Rectal smooth muscle tissue (tissue), 1 donor: ENCODE data around the gene PODXL.

Experiments used
- H3K27ac ChIP-seq: one replicate; pipeline ENCODE4 v1.7.0; 2013; ENCODE audit warnings: low read depth, low read length, inconsistent platforms
- H3K27me3 ChIP-seq: one replicate; pipeline ENCODE4 v1.7.0; 2013; ENCODE audit warnings: low read length; ENCODE audit not compliant: control insufficient read depth, insufficient read depth
- H3K36me3 ChIP-seq: one replicate; pipeline ENCODE4 v1.7.0; 2013; ENCODE audit warnings: low read length; ENCODE audit not compliant: control insufficient read depth, insufficient read depth
- H3K4me1 ChIP-seq: one replicate; pipeline ENCODE4 v1.7.0; 2013; ENCODE audit warnings: low read length; ENCODE audit not compliant: control insufficient read depth, insufficient read depth
- H3K4me3 ChIP-seq: one replicate; pipeline ENCODE4 v1.7.0; 2013; ENCODE audit warnings: low read length
- H3K9ac ChIP-seq: one replicate; pipeline ENCODE4 v1.7.0; 2013; ENCODE audit warnings: low read length

Gene PODXL

DNA sequence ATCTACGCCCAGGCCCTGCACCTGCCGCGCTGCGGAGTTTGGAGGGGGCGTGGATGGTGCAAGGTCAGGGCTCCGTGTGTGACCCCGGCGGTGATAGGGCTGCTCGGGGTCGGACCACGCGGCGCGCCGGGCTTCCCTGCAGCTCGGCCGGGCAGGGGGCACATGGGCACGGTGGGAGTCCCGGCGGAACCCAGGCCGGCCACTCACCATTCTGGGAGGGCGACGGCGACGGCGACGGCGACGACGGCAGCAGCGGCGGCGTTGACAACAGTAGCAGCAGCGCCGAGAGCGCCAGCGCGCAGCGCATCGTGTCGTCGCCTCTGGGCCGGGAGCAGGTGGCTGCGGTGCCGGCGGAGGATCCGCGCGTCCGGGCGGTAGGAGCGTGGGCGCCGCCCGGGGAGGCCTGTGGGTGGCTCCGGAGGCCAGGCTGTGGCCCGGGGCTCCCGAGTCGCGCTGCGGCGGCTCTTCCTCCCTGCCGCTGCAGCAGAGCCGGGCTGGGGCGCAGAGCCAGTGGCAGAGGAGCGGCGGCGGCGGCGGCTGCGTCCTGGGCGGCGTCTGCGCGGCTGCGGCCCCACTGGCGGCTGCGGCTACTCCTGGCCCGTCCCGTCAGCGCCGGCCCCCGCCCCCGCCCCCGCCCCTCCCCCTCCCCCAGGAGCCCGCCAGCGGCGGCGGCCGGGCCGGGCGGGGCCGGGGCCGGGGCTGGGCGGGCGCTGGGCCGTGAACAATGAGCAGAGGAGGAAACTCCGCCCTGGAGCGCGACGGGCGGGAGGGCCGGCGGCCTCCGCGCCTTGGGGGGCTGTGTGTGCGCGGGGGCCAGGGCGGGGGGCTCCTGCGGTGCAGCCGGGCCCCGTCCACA, at the start of gene PODXL:
PODXL (minus strand) TSS at position 576 of the 856 bp plus-strand sequence; CDS start at position 307, 269 bp downstream.
- Histone ChIP-seq H3K27ac (peak within 1 kb of the TSS; percentile 40), H3K27me3 (peaks cover 6% of the 10 kb centered on the region), H3K4me3 (peak within 1 kb of the TSS; percentile 65), H3K4me1 (peaks cover 9% of the 10 kb centered on the region), H3K36me3 (no peaks in the 10 kb centered on the region), H3K9ac (no peak within 1 kb of the TSS)

DNA sequence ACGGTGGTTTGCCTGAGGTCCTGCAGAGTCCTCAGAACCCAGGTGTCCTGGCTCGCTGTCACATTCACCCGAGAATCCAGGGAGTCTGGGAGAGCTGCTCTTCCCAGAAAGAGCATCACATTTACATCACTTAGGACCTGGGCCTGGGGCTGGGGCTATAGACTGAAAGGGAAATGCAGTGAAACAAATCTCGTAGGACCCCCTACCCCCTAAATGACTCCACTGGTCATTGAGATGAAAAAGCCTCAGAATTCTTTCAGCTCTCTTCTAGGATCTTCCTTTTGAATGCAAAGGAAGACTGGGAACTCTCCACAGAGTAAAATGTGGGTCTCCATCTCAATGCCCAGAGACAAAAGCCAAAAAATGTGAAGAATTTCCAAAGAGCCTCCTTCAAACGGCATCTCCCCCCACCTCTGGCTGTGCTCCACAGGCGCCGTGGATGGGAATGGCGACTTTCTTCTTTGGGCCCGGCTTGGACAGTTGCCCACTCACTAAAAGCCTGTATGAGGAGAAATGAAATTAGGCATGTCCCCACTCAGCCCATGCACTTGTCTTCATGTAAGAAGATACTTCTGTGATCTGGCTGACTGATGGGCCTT, 49.0 kb upstream of the PODXL start:
- Histone ChIP-seq H3K4me3 (no peak overlapping the region), H3K36me3 (no peaks in the 10 kb centered on the region), H3K27me3 (no peaks in the 10 kb centered on the region), H3K4me1 (no peaks in the 10 kb centered on the region), H3K9ac (no peak overlapping the region), H3K27ac (no peak overlapping the region)

DNA sequence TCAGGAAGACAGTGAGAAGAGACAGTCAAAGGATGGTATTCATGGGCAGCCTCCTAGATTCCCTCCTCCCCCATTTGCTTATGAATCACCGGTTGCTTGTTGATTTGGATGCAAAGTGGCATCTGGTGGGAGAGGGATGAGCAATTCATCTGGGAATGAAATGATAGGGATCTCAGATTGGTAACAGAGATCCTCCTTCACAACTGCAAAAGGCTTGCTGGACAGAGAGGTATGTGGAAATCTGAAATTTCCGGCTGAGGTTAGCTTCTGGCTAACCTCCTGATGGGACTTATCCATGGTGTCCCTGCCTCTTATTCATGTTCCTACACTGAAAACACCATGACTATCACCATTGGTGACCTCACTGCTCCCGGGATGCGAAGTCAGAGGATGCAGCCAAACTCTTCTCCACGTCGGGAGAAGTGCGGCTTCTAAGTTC, 48.4 kb upstream of the PODXL start:
- H3K27me3 ChIP-seq: no peaks in the 10 kb centered on the region
- H3K4me1 ChIP-seq: no peaks in the 10 kb centered on the region
- H3K27ac ChIP-seq: no peak overlapping the region
- no peaks in the 10 kb centered on the region for H3K36me3 ChIP-seq
- no peak overlapping the region for H3K9ac ChIP-seq
- no peak overlapping the region for H3K4me3 ChIP-seq

DNA sequence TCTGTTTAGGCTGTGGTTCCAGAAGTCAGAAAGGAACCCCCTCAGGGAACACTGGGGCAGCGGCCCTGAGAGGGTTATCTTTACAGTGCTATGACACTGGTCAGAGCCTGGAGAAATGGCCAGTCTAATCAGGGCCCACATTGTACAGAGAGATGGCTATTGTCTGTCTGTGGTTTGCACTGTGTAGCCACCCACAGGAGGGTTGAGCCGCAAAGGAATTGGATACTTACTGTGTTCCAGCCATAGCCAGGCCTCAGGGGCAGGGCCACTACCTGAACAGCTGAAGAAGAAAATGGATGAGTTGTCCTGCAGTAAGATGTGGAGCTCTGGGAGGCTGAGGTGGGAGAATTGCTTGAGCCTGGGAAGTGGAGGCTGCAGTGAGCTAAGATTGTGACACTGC, 47.5 kb upstream of the PODXL start:
- H3K4me3 ChIP-seq: no peak overlapping the region
- H3K36me3 ChIP-seq: no peaks in the 10 kb centered on the region
- H3K4me1 ChIP-seq: no peaks in the 10 kb centered on the region
- no peak overlapping the region for H3K9ac ChIP-seq
- H3K27me3 ChIP-seq: no peaks in the 10 kb centered on the region
- H3K27ac ChIP-seq: no peak overlapping the region

DNA sequence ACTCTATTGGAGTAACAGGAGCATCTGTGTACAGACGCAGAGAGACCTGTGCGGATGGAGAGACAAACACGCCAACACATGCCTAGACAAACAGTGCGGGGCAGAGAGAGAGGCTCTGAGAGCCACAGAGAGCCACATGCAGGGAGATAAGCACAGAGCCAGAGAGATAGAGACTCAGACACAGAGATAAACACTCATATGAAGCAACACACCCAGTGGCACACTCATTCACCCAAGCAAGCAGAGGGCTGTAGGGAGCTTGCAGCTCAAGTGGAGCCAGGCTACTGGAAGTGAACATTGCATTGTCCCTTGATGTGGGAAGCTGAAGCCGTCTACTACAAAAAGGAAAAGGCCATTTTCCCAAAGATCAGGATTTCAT, 46.6 kb upstream of the PODXL start:
- no peak overlapping the region for H3K4me3 ChIP-seq
- no peaks in the 10 kb centered on the region for H3K4me1 ChIP-seq
- H3K27ac ChIP-seq: no peak overlapping the region
- H3K9ac ChIP-seq: no peak overlapping the region
- no peaks in the 10 kb centered on the region for H3K27me3 ChIP-seq
- no peaks in the 10 kb centered on the region for H3K36me3 ChIP-seq

DNA sequence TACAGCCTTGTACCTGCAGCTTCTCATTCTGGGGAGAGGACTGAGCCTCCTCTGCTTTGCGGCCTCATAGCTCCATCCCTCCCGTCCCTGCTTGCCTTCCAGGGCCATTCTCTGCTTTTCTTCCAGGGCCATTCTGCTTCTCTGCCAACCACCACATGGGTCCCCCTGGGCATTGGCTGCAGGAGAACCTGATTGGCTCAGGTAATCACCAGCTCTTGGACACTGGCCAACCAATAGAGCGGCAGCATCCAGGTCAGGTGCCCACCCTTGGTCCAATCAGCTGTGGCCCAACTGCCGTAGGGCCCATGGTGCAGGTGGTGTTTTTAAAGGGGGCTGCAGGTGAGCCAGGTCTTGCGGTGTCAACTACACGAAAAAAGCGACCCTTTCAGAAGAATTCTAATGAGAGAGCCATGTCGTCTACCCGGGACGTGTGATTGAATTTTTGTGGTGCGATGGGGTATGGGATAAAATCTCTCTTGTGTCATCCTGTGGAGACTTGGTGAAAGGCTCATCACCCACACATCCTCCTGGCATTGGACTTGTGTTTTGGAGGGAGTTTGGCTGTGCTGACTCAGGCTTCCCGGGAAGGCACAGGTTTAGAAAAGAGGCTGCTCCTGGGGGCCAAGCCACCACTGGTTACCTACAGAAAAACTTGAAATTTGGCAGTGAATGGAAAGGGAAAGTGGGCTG, 46.0 kb upstream of the PODXL start:
- H3K4me1 ChIP-seq: no peaks in the 10 kb centered on the region
- H3K36me3 ChIP-seq: no peaks in the 10 kb centered on the region
- H3K4me3 ChIP-seq: no peak overlapping the region
- H3K9ac ChIP-seq: no peak overlapping the region
- H3K27ac ChIP-seq: no peak overlapping the region
- H3K27me3 ChIP-seq: no peaks in the 10 kb centered on the region

DNA sequence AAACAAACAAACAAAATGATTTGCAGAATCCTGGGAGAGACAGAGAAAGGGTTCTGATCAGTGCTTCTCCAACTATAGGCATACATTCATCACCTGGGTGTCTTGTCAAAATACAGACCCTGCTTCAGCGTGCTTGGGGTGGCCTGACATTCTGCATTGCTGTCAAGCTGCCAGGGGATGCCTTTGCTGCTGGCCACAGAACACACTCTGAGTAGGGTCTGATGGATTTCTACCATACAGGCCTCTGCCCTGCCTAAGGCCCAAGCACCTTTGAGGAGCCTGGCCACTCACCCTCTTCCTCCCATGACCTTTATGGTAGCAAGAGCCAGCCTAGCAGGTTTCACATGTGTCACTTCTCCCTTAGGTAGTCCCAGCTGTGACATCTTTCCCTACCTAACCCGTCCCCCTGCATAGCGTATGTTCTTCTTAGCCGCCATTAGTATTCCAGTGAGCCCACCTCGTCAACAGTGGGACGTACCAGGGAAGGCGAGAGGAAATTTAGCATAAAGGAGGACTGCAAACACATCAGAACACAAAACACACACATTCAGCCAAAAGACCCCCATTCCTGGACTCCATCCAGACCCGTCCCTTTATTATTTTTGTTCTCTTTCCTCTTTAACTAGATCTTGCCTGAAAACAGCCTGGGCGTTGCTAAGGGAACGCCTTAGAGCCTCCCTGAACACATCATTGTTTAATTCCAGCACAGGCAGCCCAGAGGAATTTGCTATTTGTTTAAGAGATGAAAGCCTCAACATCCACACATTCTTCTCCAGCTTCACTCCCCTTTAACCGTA, 43.9 kb upstream of the PODXL start:
- no peak overlapping the region for H3K27ac ChIP-seq

DNA sequence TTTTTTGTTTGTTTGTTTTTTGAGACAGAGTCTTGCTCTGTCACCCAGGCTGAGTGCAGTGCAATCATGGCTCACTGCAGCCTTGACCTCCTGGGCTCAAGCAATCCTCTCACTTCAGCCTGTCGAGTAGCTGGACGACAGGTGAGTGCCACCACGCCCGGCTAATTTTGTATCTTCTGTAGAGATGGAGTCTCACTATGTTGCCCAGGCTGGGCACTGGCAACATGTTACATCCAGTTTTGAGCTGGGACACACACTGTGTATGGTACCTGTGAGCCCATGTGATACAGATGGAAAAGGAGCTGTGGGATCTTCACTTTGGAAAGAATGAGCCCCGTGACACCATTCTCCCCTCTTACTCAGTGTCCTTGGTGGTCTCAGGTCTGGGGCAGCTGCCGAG, 40.4 kb upstream of the PODXL start:
- Histone ChIP-seq H3K27me3 (no peaks in the 10 kb centered on the region), H3K4me3 (no peak overlapping the region), H3K4me1 (no peaks in the 10 kb centered on the region), H3K36me3 (no peaks in the 10 kb centered on the region), H3K9ac (no peak overlapping the region), H3K27ac (no peak overlapping the region)

More for the DNA sequence above, 43.9 kb upstream of the PODXL start:
- no peaks in the 10 kb centered on the region for H3K36me3 ChIP-seq
- no peak overlapping the region for H3K9ac ChIP-seq
- no peak overlapping the region for H3K4me3 ChIP-seq
- H3K4me1 ChIP-seq: no peaks in the 10 kb centered on the region
- no peaks in the 10 kb centered on the region for H3K27me3 ChIP-seq

DNA sequence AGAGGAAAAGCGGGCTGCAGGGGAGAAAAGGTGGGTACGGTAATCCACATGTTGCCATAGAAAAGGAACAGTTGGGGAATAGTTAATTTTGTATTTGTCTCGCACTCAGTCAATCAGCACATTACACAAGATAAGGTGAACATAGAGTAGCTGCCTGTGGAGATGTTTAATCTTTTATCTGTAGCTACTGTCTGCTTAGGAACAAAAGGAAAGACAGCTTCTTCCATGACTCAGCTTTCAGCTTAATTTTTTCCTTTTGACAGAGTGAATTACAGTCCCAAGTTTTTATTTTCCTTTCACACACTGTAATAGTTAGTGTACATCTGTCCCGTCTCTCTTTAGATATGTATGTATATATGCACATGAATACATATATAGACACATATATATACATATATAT, 39.3 kb upstream of the PODXL start:
- Histone ChIP-seq H3K27ac (no peak overlapping the region), H3K27me3 (no peaks in the 10 kb centered on the region)

DNA sequence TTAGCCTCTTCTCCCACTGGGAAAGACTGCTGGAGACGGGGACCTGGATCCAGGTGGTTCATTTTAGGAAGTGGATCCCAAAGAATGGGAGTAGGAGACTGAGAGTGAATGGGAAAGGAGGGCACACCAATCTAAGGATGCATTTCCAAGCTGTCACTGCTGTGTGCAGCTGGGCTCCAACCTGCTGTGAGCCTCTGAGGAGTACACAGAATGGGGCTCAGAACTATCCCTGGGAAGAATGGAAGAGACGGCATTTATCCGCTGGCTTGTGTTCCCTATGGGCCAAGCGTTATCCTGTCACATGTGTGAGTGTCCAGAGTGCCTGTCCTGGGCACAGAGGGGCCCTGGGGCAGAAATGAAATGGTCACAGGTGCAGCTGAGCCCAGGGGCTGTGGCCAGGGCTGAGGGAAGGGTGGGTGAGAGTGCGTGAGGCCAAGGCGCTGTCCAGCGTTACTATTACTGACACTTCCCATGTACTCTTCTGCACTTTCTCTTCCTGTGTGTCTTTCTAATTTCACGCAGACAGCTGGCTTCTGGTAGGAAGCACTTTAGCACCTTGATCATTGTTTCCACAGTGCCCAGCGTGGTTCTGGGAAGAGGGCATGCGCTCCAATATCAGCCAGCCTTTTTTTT, 35.4 kb upstream of the PODXL start:
- Histone ChIP-seq H3K27ac (no peak overlapping the region), H3K9ac (no peak overlapping the region)

More for the DNA sequence above, 39.3 kb upstream of the PODXL start:
- Histone ChIP-seq H3K9ac (no peak overlapping the region), H3K4me1 (no peaks in the 10 kb centered on the region), H3K36me3 (no peaks in the 10 kb centered on the region), H3K4me3 (no peak overlapping the region)

DNA sequence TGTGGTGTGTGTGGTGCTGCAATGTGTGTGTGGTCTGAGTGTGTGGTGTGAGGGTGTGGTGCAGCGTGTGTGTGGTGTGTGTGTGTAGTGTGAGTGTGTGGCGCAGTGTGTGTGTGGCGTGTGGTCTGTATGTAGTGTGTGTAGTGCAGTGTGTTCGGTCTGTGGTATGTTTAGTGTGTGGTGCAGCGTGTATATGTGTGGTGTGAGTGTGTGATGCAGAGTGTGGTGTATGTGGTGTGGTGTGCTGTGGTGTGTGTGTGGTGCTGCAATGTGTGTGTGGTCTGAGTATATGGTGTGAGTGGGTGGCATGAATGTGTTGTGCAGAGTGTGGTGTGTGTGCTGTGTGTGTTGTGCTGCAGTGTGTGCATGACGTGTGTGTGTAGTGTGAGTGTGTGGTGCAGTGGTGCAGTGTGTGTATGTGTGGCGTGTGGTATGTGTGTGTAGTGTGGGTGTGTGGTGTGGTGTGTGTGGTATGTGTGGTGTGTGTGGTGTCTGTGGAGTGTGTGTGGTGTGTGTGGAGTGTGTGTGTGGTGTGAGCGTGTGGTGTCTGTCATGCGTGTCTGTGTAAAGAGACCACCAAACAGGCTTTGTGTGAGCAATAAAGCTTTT, 31.0 kb upstream of the PODXL start:
- Histone ChIP-seq H3K4me1 (no peaks in the 10 kb centered on the region), H3K4me3 (no peak overlapping the region), H3K27ac (no peak overlapping the region), H3K9ac (no peak overlapping the region), H3K36me3 (no peaks in the 10 kb centered on the region), H3K27me3 (no peaks in the 10 kb centered on the region)

More for the DNA sequence above, 35.4 kb upstream of the PODXL start:
- H3K4me1 ChIP-seq: no peaks in the 10 kb centered on the region
- H3K27me3 ChIP-seq: no peaks in the 10 kb centered on the region
- no peaks in the 10 kb centered on the region for H3K36me3 ChIP-seq
- no peak overlapping the region for H3K4me3 ChIP-seq
